Neuron (in vitro differentiated cells): Measurements from ENCODE around the gene CEP170B.

ENCODE experiments used
- H2AFZ ChIP-seq: one replicate; pipeline ENCODE4 v1.6.1; 2013; ENCODE audit warnings: low read depth, mild to moderate bottlenecking, inconsistent platforms, low read length, moderate library complexity
- H3K27me3 ChIP-seq: one replicate; pipeline ENCODE4 v1.6.1; 2013; ENCODE audit warnings: low read length; ENCODE audit not compliant: insufficient read depth
- H3K36me3 ChIP-seq: one replicate; pipeline ENCODE4 v1.6.1; 2013; ENCODE audit warnings: low read length; ENCODE audit not compliant: insufficient read depth
- H3K4me1 ChIP-seq: one replicate; pipeline ENCODE4 v1.6.1; 2013; ENCODE audit warnings: low read length; ENCODE audit not compliant: insufficient read depth
- H3K4me3 ChIP-seq: 2 replicates; pipeline ENCODE4 v1.5.1; 2013; ENCODE audit warnings: mild to moderate bottlenecking, low read length, moderate library complexity
- H3K9me3 ChIP-seq: one replicate; pipeline ENCODE4 v1.6.1; 2013; ENCODE audit warnings: low read length

Gene CEP170B

GRCh38 chr14:104874110-104874531 is 9.1 kb downstream of the CEP170B start:
- Histone ChIP-seq H3K4me1 (no peaks in the 10 kb centered on the region), H3K9me3 (no peaks in the 10 kb centered on the region), H3K36me3 (peaks cover 4% of the 10 kb centered on the region), H3K27me3 (no peaks in the 10 kb centered on the region), H3K4me3 (no peak overlapping the region), H2AFZ (no peak overlapping the region)

- H3K36me3 ChIP-seq = peaks cover 4% of the 10 kb centered on the region
- H3K4me3 ChIP-seq = no peak overlapping the region
- H3K4me1 ChIP-seq = no peaks in the 10 kb centered on the region
- H3K9me3 ChIP-seq = no peaks in the 10 kb centered on the region
- no peaks in the 10 kb centered on the region for H3K27me3 ChIP-seq
- no peak overlapping the region for H2AFZ ChIP-seq
These were observed 9.7 kb downstream of the CEP170B start for GRCh38 chr14:104874571-104875411.

- Histone ChIP-seq H3K4me1 (no peaks in the 10 kb centered on the region), H3K36me3 (peaks cover 4% of the 10 kb centered on the region), H3K4me3 (no peak overlapping the region), H3K27me3 (no peaks in the 10 kb centered on the region), H2AFZ (no peak overlapping the region), H3K9me3 (no peaks in the 10 kb centered on the region)
These were observed 10.3 kb downstream of the CEP170B start for GRCh38 chr14:104875412-104875751.

- no peaks in the 10 kb centered on the region for H3K9me3 ChIP-seq
- peaks cover 8% of the 10 kb centered on the region for H3K36me3 ChIP-seq
- H2AFZ ChIP-seq = no peak overlapping the region
- no peaks in the 10 kb centered on the region for H3K4me1 ChIP-seq
- H3K27me3 ChIP-seq = no peaks in the 10 kb centered on the region
- H3K4me3 ChIP-seq = no peak overlapping the region
These were observed 10.7 kb downstream of the CEP170B start for GRCh38 chr14:104875811-104876210.

- H2AFZ ChIP-seq = no peak overlapping the region
- H3K4me3 ChIP-seq = no peak overlapping the region
- H3K27me3 ChIP-seq = no peaks in the 10 kb centered on the region
- H3K4me1 ChIP-seq = no peaks in the 10 kb centered on the region
- H3K36me3 ChIP-seq = peaks cover 9% of the 10 kb centered on the region
- no peaks in the 10 kb centered on the region for H3K9me3 ChIP-seq
These were observed 11.2 kb downstream of the CEP170B start for GRCh38 chr14:104876251-104876699.

GRCh38 chr14:104877066-104877805 is 12.2 kb downstream of the CEP170B start:
- Histone ChIP-seq H3K4me1 (no peaks in the 10 kb centered on the region), H3K4me3 (no peak overlapping the region), H2AFZ (no peak overlapping the region), H3K36me3 (peaks cover 9% of the 10 kb centered on the region), H3K27me3 (no peaks in the 10 kb centered on the region), H3K9me3 (no peaks in the 10 kb centered on the region)

GRCh38 chr14:104877806-104878550 is 12.9 kb downstream of the CEP170B start:
- Histone ChIP-seq H3K4me1 (no peaks in the 10 kb centered on the region), H3K27me3 (no peaks in the 10 kb centered on the region), H3K36me3 (peaks cover 9% of the 10 kb centered on the region), H2AFZ (no peak overlapping the region), H3K9me3 (no peaks in the 10 kb centered on the region), H3K4me3 (no peak overlapping the region)

GRCh38 chr14:104878582-104878981 is 13.5 kb downstream of the CEP170B start:
- Histone ChIP-seq H3K27me3 (no peaks in the 10 kb centered on the region), H3K36me3 (peaks cover 9% of the 10 kb centered on the region), H3K9me3 (no peaks in the 10 kb centered on the region), H3K4me3 (no peak overlapping the region), H3K4me1 (no peaks in the 10 kb centered on the region), H2AFZ (no peak overlapping the region)

- Histone ChIP-seq H3K4me3 (no peak overlapping the region), H3K27me3 (no peaks in the 10 kb centered on the region), H2AFZ (no peak overlapping the region), H3K36me3 (peaks cover 12% of the 10 kb centered on the region), H3K4me1 (no peaks in the 10 kb centered on the region), H3K9me3 (no peaks in the 10 kb centered on the region)
These were observed 14.3 kb downstream of the CEP170B start for GRCh38 chr14:104879201-104879982.

- Histone ChIP-seq H2AFZ (no peak overlapping the region), H3K4me1 (no peaks in the 10 kb centered on the region), H3K27me3 (no peaks in the 10 kb centered on the region), H3K9me3 (no peaks in the 10 kb centered on the region), H3K36me3 (peaks cover 12% of the 10 kb centered on the region), H3K4me3 (no peak overlapping the region)
These were observed 15.0 kb downstream of the CEP170B start for GRCh38 chr14:104879983-104880565.

- Histone ChIP-seq H3K4me3 (no peak overlapping the region), H3K4me1 (no peaks in the 10 kb centered on the region), H3K27me3 (no peaks in the 10 kb centered on the region), H2AFZ (no peak overlapping the region), H3K9me3 (no peaks in the 10 kb centered on the region), H3K36me3 (peaks cover 15% of the 10 kb centered on the region)
These were observed 15.6 kb downstream of the CEP170B start for GRCh38 chr14:104880584-104881210.
